ENCODE measurements around the gene ADARB2. TPM values are rescaled to one million over a fixed set of nuclear protein-coding genes. Genes with fewer than 3 reads are reported as not detected.

Gene ADARB2
- total RNA-seq, 1 experiment from 2014 or later: not detected

DNA sequence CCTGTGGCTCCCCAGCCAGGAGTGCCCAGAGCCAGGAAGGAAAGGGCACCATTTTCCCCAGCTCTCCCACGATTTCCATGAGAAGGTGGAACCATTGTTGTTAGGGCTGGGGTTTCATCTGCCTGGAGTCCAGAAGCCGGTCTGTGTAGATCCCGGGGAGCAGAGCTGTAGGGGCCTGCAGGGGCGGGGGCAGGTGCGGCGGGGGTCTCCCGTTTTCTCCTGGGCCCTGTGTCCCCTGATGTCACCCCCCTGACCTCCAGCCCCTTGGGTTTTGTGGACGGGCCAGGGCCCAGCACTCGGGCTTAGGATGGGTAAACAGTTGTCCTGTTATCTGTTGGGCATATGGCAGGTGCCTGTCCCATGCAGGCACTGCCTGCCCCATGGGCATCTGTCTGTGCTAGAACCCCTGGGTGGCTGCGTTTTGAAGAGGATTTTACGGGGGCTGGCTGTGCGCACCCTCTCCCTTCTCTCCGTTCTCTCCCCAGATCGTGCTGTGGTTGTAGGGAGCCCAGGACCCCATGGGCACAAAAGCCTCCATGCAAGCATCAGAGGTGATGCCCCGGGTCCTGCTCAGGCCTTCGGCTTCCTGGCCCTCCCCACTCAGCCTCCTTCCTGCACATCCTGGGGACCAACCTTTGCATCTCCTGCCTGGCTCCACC lies 522.3 kb downstream of the ADARB2 start:
- Mint-ChIP-seq H3K27me3 (ENCODE audit: unreplicated experiment) (peaks cover 36% of the 10 kb centered on the region), H3K4me1 (ENCODE audit: low read depth, unreplicated experiment) (no peaks in the 10 kb centered on the region), H3K27ac (ENCODE audit: unreplicated experiment) (no peak overlapping the region), H3K9me3 (ENCODE audit: low read depth, unreplicated experiment) (no peaks in the 10 kb centered on the region), H3K4me3 (ENCODE audit: low read depth, unreplicated experiment) (no peak overlapping the region), H3K36me3 (ENCODE audit: insufficient read depth, unreplicated experiment) (no peaks in the 10 kb centered on the region)
- no peak for DNase-seq
- TF ChIP-seq CTCF (IDR thresholded peaks at IDR 0.05; ENCODE audit: unreplicated experiment): no peak
- BruUV-seq (replicated peaks): no TSS peak
- intact Hi-C loops (cut with micrococcal nuclease; ENCODE audit: unreplicated experiment): no loop called here
- CTCF ChIA-PET: no interaction called here

DNA sequence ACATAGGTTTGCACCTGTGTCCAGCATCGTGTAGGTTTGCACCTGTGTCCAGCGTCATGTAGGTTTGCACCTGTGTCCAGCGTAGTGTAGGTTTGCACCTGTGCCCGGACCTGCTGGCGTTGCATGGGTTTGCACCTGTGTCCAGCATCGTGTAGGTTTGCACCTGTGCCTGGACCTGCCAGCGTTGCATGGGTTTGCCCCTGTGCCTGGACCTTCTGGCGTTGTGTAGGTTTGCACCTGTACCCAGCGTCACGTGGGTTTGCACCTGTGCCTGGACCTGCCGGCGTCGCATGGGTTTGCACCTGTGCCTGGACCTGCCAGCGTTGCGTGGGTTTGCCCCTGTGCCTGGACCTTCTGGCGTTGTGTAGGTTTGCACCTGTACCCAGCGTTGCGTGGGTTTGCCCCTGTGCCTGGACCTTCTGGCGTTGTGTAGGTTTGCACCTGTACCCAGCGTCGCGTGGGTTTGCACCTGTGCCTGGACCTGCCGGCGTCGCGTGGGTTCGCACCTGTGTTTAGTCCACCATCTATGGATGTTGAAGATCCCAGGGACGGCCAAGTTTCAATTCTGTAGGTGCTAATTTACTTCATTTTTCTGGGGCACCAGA lies 523.2 kb downstream of the ADARB2 start:
- no peaks in the 10 kb centered on the region for H3K4me1 Mint-ChIP-seq (ENCODE audit: low read depth, unreplicated experiment)
- H3K27ac Mint-ChIP-seq (ENCODE audit: unreplicated experiment): no peak overlapping the region
- H3K27me3 Mint-ChIP-seq (ENCODE audit: unreplicated experiment): peaks cover 44% of the 10 kb centered on the region
- no peak for DNase-seq
- H3K9me3 Mint-ChIP-seq (ENCODE audit: low read depth, unreplicated experiment): no peaks in the 10 kb centered on the region
- no peaks in the 10 kb centered on the region for H3K36me3 Mint-ChIP-seq (ENCODE audit: insufficient read depth, unreplicated experiment)
- intact Hi-C loops (cut with micrococcal nuclease; ENCODE audit: unreplicated experiment): no loop called here
- no peak overlapping the region for H3K4me3 Mint-ChIP-seq (ENCODE audit: low read depth, unreplicated experiment)
- no peak for TF ChIP-seq CTCF (IDR thresholded peaks at IDR 0.05; ENCODE audit: unreplicated experiment)
- no TSS peak for BruUV-seq (replicated peaks)
- CTCF ChIA-PET: no interaction called here

GRCh38 chr10:1213252-1214070 lies 523.9 kb downstream of the ADARB2 start:
- Mint-ChIP-seq H3K27me3 (ENCODE audit: unreplicated experiment) (peaks cover 44% of the 10 kb centered on the region), H3K27ac (ENCODE audit: unreplicated experiment) (no peak overlapping the region), H3K36me3 (ENCODE audit: insufficient read depth, unreplicated experiment) (no peaks in the 10 kb centered on the region), H3K4me3 (ENCODE audit: low read depth, unreplicated experiment) (no peak overlapping the region), H3K4me1 (ENCODE audit: low read depth, unreplicated experiment) (no peaks in the 10 kb centered on the region), H3K9me3 (ENCODE audit: low read depth, unreplicated experiment) (no peaks in the 10 kb centered on the region)
- DNase-seq: no peak
- CTCF ChIA-PET: no interaction called here
- intact Hi-C loops (cut with micrococcal nuclease; ENCODE audit: unreplicated experiment): no loop called here
- no peak for TF ChIP-seq CTCF (IDR thresholded peaks at IDR 0.05; ENCODE audit: unreplicated experiment)
- BruUV-seq (replicated peaks): no TSS peak

- no TSS peak for BruUV-seq (replicated peaks)
- Mint-ChIP-seq H3K9me3 (ENCODE audit: low read depth, unreplicated experiment) (no peaks in the 10 kb centered on the region), H3K4me3 (ENCODE audit: low read depth, unreplicated experiment) (no peak overlapping the region), H3K36me3 (ENCODE audit: insufficient read depth, unreplicated experiment) (no peaks in the 10 kb centered on the region), H3K27me3 (ENCODE audit: unreplicated experiment) (peaks cover 44% of the 10 kb centered on the region), H3K4me1 (ENCODE audit: low read depth, unreplicated experiment) (no peaks in the 10 kb centered on the region), H3K27ac (ENCODE audit: unreplicated experiment) (no peak overlapping the region)
- intact Hi-C loops (cut with micrococcal nuclease; ENCODE audit: unreplicated experiment): no loop called here
- no peak for TF ChIP-seq CTCF (IDR thresholded peaks at IDR 0.05; ENCODE audit: unreplicated experiment)
- CTCF ChIA-PET: no interaction called here
- no peak for DNase-seq
These were observed 524.7 kb downstream of the ADARB2 start for GRCh38 chr10:1212571-1213141.

Data from Calu3 (cell line).